ENCODE results near the gene ZNF346.
"Not testable (repeated sequence)": the region's sequence is repeated elsewhere in the genome, so short reads cannot be mapped to it uniquely, and the experiment has no call there.

ZNF346 gene, protein sequence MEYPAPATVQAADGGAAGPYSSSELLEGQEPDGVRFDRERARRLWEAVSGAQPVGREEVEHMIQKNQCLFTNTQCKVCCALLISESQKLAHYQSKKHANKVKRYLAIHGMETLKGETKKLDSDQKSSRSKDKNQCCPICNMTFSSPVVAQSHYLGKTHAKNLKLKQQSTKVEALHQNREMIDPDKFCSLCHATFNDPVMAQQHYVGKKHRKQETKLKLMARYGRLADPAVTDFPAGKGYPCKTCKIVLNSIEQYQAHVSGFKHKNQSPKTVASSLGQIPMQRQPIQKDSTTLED

DNA sequence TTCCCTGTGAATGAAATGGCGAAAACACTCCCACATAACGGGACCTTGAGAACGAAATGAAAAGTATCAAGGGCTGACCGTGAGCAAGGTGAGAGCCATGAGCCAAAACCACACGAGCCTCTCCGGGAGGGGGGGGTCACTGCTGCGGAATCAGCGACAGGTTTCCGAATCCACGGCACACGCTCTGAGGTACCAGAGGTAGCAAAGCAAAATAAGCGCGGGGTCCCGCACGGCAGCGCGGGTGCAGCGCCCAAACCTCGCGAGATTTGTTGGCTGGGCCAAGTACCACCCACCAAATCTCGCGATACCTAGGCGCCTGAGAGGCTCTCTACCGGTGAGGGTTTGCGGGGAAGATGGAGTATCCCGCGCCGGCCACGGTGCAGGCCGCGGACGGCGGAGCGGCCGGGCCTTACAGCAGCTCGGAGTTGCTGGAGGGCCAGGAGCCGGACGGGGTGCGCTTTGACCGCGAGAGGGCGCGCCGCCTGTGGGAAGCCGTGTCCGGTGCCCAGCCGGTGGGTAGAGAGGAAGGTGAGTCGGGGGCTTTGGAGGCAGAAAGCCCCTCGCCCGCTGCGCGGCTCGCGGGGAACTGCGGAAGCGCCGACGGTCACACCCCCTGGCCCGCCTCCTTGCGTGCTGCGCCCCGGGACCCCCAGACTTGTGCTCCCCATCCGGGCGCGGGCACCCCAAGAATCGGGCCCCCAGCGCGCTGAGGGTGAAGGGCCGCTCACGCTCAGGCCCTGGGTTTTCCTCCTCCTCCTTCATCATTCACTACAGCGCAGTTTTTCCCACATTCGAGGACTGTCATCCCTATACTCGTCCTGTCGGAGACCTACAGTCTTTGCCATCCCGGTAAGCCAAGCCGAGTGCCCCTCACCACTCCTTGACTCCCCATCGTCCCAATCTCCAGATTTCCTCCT is at the start of gene ZNF346:
ZNF346 (plus strand) TSS at position 311 of the 917 bp plus-strand sequence; CDS start at position 354, 43 bp downstream.
- H3K9me3 ChIP-seq (ENCODE audit: control insufficient read depth in 2 of 2, low read length in 2 of 2) = no peaks in the 10 kb centered on the region
- no peaks in the 10 kb centered on the region for H3K27me3 ChIP-seq (ENCODE audit: control insufficient read depth in 2 of 2, insufficient read depth in 2 of 2, low read length in 2 of 2)
- peak within 1 kb of the TSS; percentile 61 to 72 for H3K27ac ChIP-seq (ENCODE audit: low read depth in 2 of 2, low read length in 2 of 2)
- H3K9ac ChIP-seq (ENCODE audit: low read depth in 1 of 2, low read length in 2 of 2) = peak within 1 kb of the TSS; percentile 68 to 80
- no peaks in the 10 kb centered on the region for H3K36me3 ChIP-seq (ENCODE audit: control insufficient read depth in 2 of 2, insufficient read depth in 2 of 2, low read length in 2 of 2)
- peaks cover 10 to 14% of the 10 kb centered on the region in 2 donors for H3K4me1 ChIP-seq (ENCODE audit: control insufficient read depth in 2 of 2, insufficient read depth in 2 of 2, low read length in 2 of 2)
- peak within 1 kb of the TSS; percentile 76 to 80 for H3K4me3 ChIP-seq (ENCODE audit: low read length in 2 of 2)

DNA sequence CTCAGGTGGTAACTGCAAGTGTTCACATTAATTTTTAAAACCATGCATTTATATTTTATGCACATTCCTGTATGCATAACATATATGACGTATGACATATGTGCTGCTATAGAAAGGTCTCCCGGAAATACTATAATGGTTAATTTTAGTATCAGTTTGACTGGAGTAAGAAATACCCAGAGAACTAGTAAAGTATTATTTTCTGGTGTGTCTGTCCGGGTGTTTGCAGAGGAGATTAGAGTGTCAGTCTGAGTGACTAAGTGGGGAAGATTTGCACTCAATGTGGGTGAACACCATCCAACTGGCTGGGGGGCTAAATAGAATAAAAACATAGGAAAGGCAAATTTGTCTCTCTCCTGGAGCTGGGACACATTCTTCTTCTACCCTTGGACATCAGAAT is 42.8 kb upstream of the ZNF346 start:
- Histone ChIP-seq H3K9ac (ENCODE audit: low read depth in 1 of 2, low read length in 2 of 2) (no peak overlapping the region), H3K27me3 (ENCODE audit: control insufficient read depth in 2 of 2, insufficient read depth in 2 of 2, low read length in 2 of 2) (no peaks in the 10 kb centered on the region), H3K9me3 (ENCODE audit: control insufficient read depth in 2 of 2, low read length in 2 of 2) (no peaks in the 10 kb centered on the region), H3K27ac (ENCODE audit: low read depth in 2 of 2, low read length in 2 of 2) (no peak overlapping the region), H3K36me3 (ENCODE audit: control insufficient read depth in 2 of 2, insufficient read depth in 2 of 2, low read length in 2 of 2) (peaks cover 16 to 29% of the 10 kb centered on the region in 2 donors), H3K4me3 (ENCODE audit: low read length in 2 of 2) (no peak overlapping the region), H3K4me1 (ENCODE audit: control insufficient read depth in 2 of 2, insufficient read depth in 2 of 2, low read length in 2 of 2) (no peaks in the 10 kb centered on the region)

DNA sequence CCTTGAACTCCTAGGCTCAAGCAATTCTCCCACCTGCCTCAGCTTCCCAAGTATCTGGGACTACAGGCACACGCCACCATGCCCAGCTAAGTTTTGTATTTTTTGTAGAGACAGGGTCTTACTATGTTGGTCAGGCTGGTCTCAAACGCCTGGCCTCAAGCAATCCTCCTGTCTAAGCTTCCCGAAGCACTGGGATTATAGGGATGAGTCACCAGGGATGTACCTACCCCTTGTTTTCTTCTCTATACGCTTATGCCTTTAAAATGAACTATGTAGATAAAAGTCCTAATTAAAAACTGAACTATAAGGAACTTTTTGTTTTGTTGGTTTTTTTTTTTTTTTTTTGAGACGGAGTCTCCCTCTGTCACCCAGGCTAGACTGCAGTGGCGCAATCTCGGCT is 41.7 kb upstream of the ZNF346 start:
- Histone ChIP-seq H3K9ac (ENCODE audit: low read depth in 1 of 2, low read length in 2 of 2) (no peak overlapping the region), H3K4me1 (ENCODE audit: control insufficient read depth in 2 of 2, insufficient read depth in 2 of 2, low read length in 2 of 2) (no peaks in the 10 kb centered on the region), H3K36me3 (ENCODE audit: control insufficient read depth in 2 of 2, insufficient read depth in 2 of 2, low read length in 2 of 2) (peaks cover 12 to 22% of the 10 kb centered on the region in 2 donors), H3K9me3 (ENCODE audit: control insufficient read depth in 2 of 2, low read length in 2 of 2) (no peaks in the 10 kb centered on the region), H3K4me3 (ENCODE audit: low read length in 2 of 2) (no peak overlapping the region), H3K27me3 (ENCODE audit: control insufficient read depth in 2 of 2, insufficient read depth in 2 of 2, low read length in 2 of 2) (no peaks in the 10 kb centered on the region), H3K27ac (ENCODE audit: low read depth in 2 of 2, low read length in 2 of 2) (no peak overlapping the region)

DNA sequence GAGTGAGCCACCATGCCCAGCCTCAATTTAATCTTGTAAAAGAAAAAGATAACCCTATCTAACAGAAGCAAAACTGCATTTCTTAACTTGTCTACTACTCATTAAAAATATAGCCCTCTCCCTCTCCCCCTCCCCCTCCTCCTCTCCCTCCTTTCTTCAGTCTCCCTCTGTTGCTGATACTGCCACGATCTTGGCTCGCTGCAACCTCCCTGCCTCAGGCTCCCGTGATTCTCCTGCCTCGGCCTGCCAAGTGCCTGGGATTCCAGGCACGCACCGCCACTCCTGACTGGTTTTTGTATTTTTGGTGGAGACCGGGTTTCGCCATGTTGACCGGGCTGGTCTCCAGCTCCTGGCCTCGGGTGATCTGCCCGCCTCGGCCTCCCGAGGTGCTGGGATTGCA is 39.4 kb upstream of the ZNF346 start:
- not testable (repeated sequence) for H3K27ac ChIP-seq (ENCODE audit: low read depth in 2 of 2, low read length in 2 of 2); H3K4me1 ChIP-seq (ENCODE audit: control insufficient read depth in 2 of 2, insufficient read depth in 2 of 2, low read length in 2 of 2); H3K9ac ChIP-seq (ENCODE audit: low read depth in 1 of 2, low read length in 2 of 2); H3K4me3 ChIP-seq (ENCODE audit: low read length in 2 of 2); H3K27me3 ChIP-seq (ENCODE audit: control insufficient read depth in 2 of 2, insufficient read depth in 2 of 2, low read length in 2 of 2); H3K9me3 ChIP-seq (ENCODE audit: control insufficient read depth in 2 of 2, low read length in 2 of 2)
- H3K36me3 ChIP-seq (ENCODE audit: control insufficient read depth in 2 of 2, insufficient read depth in 2 of 2, low read length in 2 of 2) = peaks cover 12 to 22% of the 10 kb centered on the region in 2 donors

DNA sequence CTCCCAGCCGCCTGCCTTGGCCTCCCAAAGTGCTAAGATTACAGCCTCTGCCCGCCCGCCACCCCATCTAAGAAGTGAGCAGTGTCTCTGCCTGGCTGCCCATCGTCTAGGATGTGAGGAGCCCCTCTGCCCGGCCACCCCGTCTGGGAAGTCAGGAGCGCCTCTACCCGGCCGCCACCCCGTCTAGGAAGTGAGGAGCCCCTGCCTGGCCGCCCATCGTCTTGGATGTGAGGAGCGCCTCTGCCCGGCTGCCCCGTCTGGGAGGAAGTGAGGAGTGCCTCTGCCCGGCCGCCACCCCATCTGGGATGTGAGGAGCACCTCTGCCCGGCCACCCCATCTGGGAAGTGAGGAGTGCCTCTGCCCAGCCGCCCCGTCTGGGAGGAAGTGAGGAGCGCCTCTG is 38.9 kb upstream of the ZNF346 start:
- H3K9me3 ChIP-seq (ENCODE audit: control insufficient read depth in 2 of 2, low read length in 2 of 2); H3K27me3 ChIP-seq (ENCODE audit: control insufficient read depth in 2 of 2, insufficient read depth in 2 of 2, low read length in 2 of 2); H3K27ac ChIP-seq (ENCODE audit: low read depth in 2 of 2, low read length in 2 of 2); H3K4me3 ChIP-seq (ENCODE audit: low read length in 2 of 2); H3K4me1 ChIP-seq (ENCODE audit: control insufficient read depth in 2 of 2, insufficient read depth in 2 of 2, low read length in 2 of 2); H3K9ac ChIP-seq (ENCODE audit: low read depth in 1 of 2, low read length in 2 of 2): not testable (repeated sequence)
- H3K36me3 ChIP-seq (ENCODE audit: control insufficient read depth in 2 of 2, insufficient read depth in 2 of 2, low read length in 2 of 2) = peaks cover 11 to 22% of the 10 kb centered on the region in 2 donors

DNA sequence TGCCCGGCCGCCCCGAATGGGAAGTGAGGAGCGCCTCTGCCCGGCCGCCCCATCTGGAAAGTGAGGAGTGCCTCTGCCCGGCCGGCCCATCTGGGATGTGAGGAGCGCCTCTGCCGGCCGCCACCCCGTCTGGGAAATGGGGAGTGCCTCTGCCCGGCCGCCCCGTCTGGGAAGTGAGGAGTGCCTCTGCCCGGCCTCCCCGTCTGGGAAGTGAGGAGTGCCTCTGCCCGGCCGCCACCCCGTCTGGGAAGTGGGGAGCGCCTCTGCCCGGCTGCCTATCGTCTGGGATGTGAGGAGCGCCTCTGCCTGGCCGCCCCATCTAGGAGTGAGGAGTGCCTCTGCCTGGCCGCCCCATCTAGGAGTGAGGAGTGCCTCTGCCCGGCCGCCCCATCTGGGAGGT is 38.3 kb upstream of the ZNF346 start:
- not testable (repeated sequence) for H3K27ac ChIP-seq (ENCODE audit: low read depth in 2 of 2, low read length in 2 of 2); H3K4me3 ChIP-seq (ENCODE audit: low read length in 2 of 2); H3K4me1 ChIP-seq (ENCODE audit: control insufficient read depth in 2 of 2, insufficient read depth in 2 of 2, low read length in 2 of 2); H3K9ac ChIP-seq (ENCODE audit: low read depth in 1 of 2, low read length in 2 of 2); H3K9me3 ChIP-seq (ENCODE audit: control insufficient read depth in 2 of 2, low read length in 2 of 2); H3K27me3 ChIP-seq (ENCODE audit: control insufficient read depth in 2 of 2, insufficient read depth in 2 of 2, low read length in 2 of 2)
- peaks cover 6 to 22% of the 10 kb centered on the region in 2 donors for H3K36me3 ChIP-seq (ENCODE audit: control insufficient read depth in 2 of 2, insufficient read depth in 2 of 2, low read length in 2 of 2)

DNA sequence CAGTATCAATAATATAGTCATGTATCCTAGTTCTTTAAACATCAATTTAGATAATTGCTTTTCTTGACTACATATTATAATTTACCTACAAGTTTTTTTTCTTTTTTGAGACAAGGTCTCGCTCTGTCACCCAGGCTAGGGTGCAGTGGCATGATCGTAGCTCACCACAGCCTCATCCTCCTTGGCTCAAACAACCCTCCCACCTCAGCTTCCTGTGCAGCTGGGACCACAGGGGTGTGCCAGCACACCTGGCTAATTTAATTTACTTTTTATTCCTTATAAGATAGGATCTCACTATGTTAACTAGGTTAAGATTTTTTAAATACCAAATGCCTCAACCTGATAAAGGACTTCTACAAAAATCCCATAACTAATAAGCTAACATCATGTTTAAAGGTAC is 37.0 kb upstream of the ZNF346 start:
- no peaks in the 10 kb centered on the region for H3K27me3 ChIP-seq (ENCODE audit: control insufficient read depth in 2 of 2, insufficient read depth in 2 of 2, low read length in 2 of 2)
- peaks cover 0 to 12% of the 10 kb centered on the region in 2 donors for H3K36me3 ChIP-seq (ENCODE audit: control insufficient read depth in 2 of 2, insufficient read depth in 2 of 2, low read length in 2 of 2)
- H3K27ac ChIP-seq (ENCODE audit: low read depth in 2 of 2, low read length in 2 of 2) = no peak overlapping the region
- H3K4me1 ChIP-seq (ENCODE audit: control insufficient read depth in 2 of 2, insufficient read depth in 2 of 2, low read length in 2 of 2) = no peaks in the 10 kb centered on the region
- H3K9me3 ChIP-seq (ENCODE audit: control insufficient read depth in 2 of 2, low read length in 2 of 2) = no peaks in the 10 kb centered on the region
- H3K4me3 ChIP-seq (ENCODE audit: low read length in 2 of 2) = no peak overlapping the region
- H3K9ac ChIP-seq (ENCODE audit: low read depth in 1 of 2, low read length in 2 of 2) = no peak overlapping the region

DNA sequence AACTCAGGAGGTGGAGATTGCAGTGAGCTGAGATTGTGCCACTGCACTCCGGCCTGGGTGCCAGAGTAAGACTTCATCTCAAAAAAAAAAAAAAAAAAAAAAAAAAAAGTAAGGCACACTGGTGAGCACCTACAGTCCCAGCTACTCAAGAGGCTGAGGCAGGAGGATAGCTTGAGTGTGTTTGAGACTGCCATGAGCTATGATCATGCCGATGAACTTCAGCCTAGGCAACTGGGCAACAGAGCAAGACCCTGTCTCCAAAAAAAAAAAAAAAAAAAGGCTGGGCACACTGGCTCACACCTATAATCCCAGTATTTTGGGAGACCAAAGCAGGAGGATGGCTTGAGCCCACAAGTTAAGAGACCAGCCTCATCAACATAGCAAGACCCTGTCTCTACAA is 36.2 kb upstream of the ZNF346 start:
- no peaks in the 10 kb centered on the region for H3K9me3 ChIP-seq (ENCODE audit: control insufficient read depth in 2 of 2, low read length in 2 of 2)
- no peaks in the 10 kb centered on the region for H3K27me3 ChIP-seq (ENCODE audit: control insufficient read depth in 2 of 2, insufficient read depth in 2 of 2, low read length in 2 of 2)
- no peaks in the 10 kb centered on the region for H3K4me1 ChIP-seq (ENCODE audit: control insufficient read depth in 2 of 2, insufficient read depth in 2 of 2, low read length in 2 of 2)
- H3K9ac ChIP-seq (ENCODE audit: low read depth in 1 of 2, low read length in 2 of 2) = no peak overlapping the region
- no peak overlapping the region for H3K27ac ChIP-seq (ENCODE audit: low read depth in 2 of 2, low read length in 2 of 2)
- peaks cover 0 to 8% of the 10 kb centered on the region in 2 donors for H3K36me3 ChIP-seq (ENCODE audit: control insufficient read depth in 2 of 2, insufficient read depth in 2 of 2, low read length in 2 of 2)
- no peak overlapping the region for H3K4me3 ChIP-seq (ENCODE audit: low read length in 2 of 2)

DNA sequence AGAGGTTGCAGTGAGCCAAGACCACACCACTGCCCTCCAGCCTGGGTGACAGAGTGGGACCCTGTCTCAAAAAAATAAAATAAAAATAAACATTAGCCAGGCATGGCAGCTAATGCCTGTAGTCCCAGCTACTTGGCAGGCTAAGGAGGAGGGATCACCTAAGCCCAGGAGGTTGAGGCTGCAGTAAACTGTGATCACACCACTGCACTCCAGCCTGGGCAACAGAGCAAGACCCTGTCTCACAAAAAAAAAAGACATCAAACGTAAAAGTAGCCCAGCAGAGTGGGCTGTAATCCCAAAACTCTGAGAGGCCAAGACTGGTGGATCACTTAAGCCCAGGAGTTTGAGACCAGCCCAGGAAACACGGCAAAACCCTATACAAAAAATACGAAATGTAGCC is 34.9 kb upstream of the ZNF346 start:
- H3K4me1 ChIP-seq (ENCODE audit: control insufficient read depth in 2 of 2, insufficient read depth in 2 of 2, low read length in 2 of 2) = no peaks in the 10 kb centered on the region
- no peak overlapping the region for H3K27ac ChIP-seq (ENCODE audit: low read depth in 2 of 2, low read length in 2 of 2)
- no peaks in the 10 kb centered on the region for H3K36me3 ChIP-seq (ENCODE audit: control insufficient read depth in 2 of 2, insufficient read depth in 2 of 2, low read length in 2 of 2)
- H3K9me3 ChIP-seq (ENCODE audit: control insufficient read depth in 2 of 2, low read length in 2 of 2) = no peaks in the 10 kb centered on the region
- no peak overlapping the region for H3K9ac ChIP-seq (ENCODE audit: low read depth in 1 of 2, low read length in 2 of 2)
- no peak overlapping the region for H3K4me3 ChIP-seq (ENCODE audit: low read length in 2 of 2)
- H3K27me3 ChIP-seq (ENCODE audit: control insufficient read depth in 2 of 2, insufficient read depth in 2 of 2, low read length in 2 of 2) = no peaks in the 10 kb centered on the region

DNA sequence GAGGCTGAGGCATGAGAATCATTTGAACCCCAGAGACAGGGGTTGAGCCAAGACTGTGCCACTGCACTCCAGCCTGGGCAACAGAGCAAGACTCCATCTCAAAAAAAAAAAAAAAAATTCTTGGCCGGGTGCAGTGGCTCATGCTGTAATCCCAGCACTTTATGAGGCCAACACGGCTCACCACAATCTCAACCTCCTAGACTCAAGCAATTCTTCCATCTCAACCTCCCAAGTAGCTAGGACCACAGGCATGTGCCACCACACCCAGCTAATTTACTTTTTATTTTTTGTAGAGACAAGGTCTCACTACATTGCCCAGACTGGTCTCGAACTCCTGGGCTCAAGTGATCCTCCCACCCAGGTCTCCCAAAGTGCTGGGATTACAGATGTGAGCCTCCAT is 29.4 kb upstream of the ZNF346 start:
- H3K36me3 ChIP-seq (ENCODE audit: control insufficient read depth in 2 of 2, insufficient read depth in 2 of 2, low read length in 2 of 2); H3K27me3 ChIP-seq (ENCODE audit: control insufficient read depth in 2 of 2, insufficient read depth in 2 of 2, low read length in 2 of 2); H3K4me1 ChIP-seq (ENCODE audit: control insufficient read depth in 2 of 2, insufficient read depth in 2 of 2, low read length in 2 of 2); H3K27ac ChIP-seq (ENCODE audit: low read depth in 2 of 2, low read length in 2 of 2); H3K9me3 ChIP-seq (ENCODE audit: control insufficient read depth in 2 of 2, low read length in 2 of 2); H3K9ac ChIP-seq (ENCODE audit: low read depth in 1 of 2, low read length in 2 of 2); H3K4me3 ChIP-seq (ENCODE audit: low read length in 2 of 2): not testable (repeated sequence)
